Measurements from ENCODE around the gene PDCD4.
A peak's percentile ranks its signal among the peaks of the same experiment; 100 is the strongest.

Gene PDCD4

GRCh38 chr10:110919971-110920881, 48.5 kb downstream of the PDCD4 start:
- peak; percentile 3 for DNase-seq

GRCh38 chr10:110923856-110924493, 52.2 kb downstream of the PDCD4 start:
- no peak for DNase-seq

- no peak for DNase-seq
Observed at GRCh38 chr10:110927461-110927860, 55.7 kb downstream of the PDCD4 start.

- DNase-seq, result no peak
Observed at GRCh38 chr10:110931769-110932381, 60.1 kb downstream of the PDCD4 start.

GRCh38 chr10:110932505-110933180, 60.9 kb downstream of the PDCD4 start:
- no peak for DNase-seq

- DNase-seq, result no peak
Observed at GRCh38 chr10:110936757-110937156, 65.0 kb downstream of the PDCD4 start.

GRCh38 chr10:110939419-110939818, 67.7 kb downstream of the PDCD4 start:
- no peak for DNase-seq

- DNase-seq, result no peak
Observed at GRCh38 chr10:110944792-110945396, 73.2 kb downstream of the PDCD4 start.

GRCh38 chr10:110946496-110946895, 74.8 kb downstream of the PDCD4 start:
- DNase-seq, result no peak

- DNase-seq, result no peak
Observed at GRCh38 chr10:110947061-110947595, 75.4 kb downstream of the PDCD4 start.

Measured in DMS 273 treated with DMSO at 0.1 percent for 48 hours (cell line).